SK-N-SH (cell line): ENCODE data around the gene LEKR1. TPM values are rescaled to one million over a fixed set of nuclear protein-coding genes. Genes with fewer than 3 reads are reported as not detected.

Experiments
- CTCF ChIA-PET: fragments of 300-600, 350-600 bp; formaldehyde crosslinking; extraction: SDS; loops from one replicate; lab custom pipeline; 2021; lab: Yijun Ruan, JAX
- POLR2A ChIA-PET: fragments of 350-600 bp; sonication (Branson Sonifier 250); formaldehyde crosslinking; extraction: SDS; loops from one replicate; lab custom pipeline; 2020; ENCODE audit warnings: antibody characterized with exemption, inconsistent platforms; lab: Yijun Ruan, JAX
- DNase-seq: peaks from one replicate; pipeline ENCODE4 v3.0.0; 2012
- H2AFZ ChIP-seq: fragments of 200-600 bp; sonication (generic); 2 replicates; pipeline ENCODE4 v1.8.1; 2016; ENCODE audit warnings: antibody characterized with exemption, mild to moderate bottlenecking, low read depth
- H3F3A ChIP-seq: fragments of 200-600 bp; sonication (generic); replicated peaks from 2 replicates; pipeline ENCODE3; 2016; ENCODE audit warnings: antibody characterized with exemption, mild to moderate bottlenecking; ENCODE audit not compliant: insufficient read depth
- H3K27ac ChIP-seq, 2 experiments: fragments of 200-500 bp in 1 of 2; fragments of 200-600 bp in 1 of 2; sonication (Bioruptor generic) in 1 of 2; sonication (generic), shearing (Covaris generic) in 1 of 2; 2 replicates each; pipeline versions ENCODE4 v1.5.1 to v1.6.1; 2014 to 2016; ENCODE audit warnings: low read depth in 2 of 2, inconsistent platforms in 1 of 2, low read length in 1 of 2, mild to moderate bottlenecking in 1 of 2, mixed read lengths in 1 of 2
- H3K27me3 ChIP-seq: fragments of 200-600 bp; sonication (generic), shearing (Covaris generic); 2 replicates; pipeline ENCODE4 v1.6.1; 2016; ENCODE audit warnings: mixed run types; ENCODE audit not compliant: insufficient read depth
- H3K36me3 ChIP-seq, 2 experiments: fragments of 200-500 bp in 1 of 2; fragments of 200-600 bp in 1 of 2; sonication (Bioruptor generic) in 1 of 2; sonication (generic) in 1 of 2; replicated peaks in 1 of 2; 2 replicates each; pipeline versions ENCODE3 to v1.5.1; 2014 to 2016; ENCODE audit warnings: low read length in 1 of 2, mild to moderate bottlenecking in 1 of 2; ENCODE audit not compliant: insufficient read depth in 2 of 2, control insufficient read depth in 1 of 2
- H3K4me1 ChIP-seq, 2 experiments: fragments of 200-500 bp in 1 of 2; fragments of 200-600 bp in 1 of 2; sonication (Bioruptor generic) in 1 of 2; sonication (generic), shearing (Covaris generic) in 1 of 2; 2 replicates each; pipeline versions ENCODE4 v1.5.1 to v1.6.1; 2014 to 2016; ENCODE audit warnings: low read depth in 1 of 2, low read length in 1 of 2, mixed run types in 1 of 2; ENCODE audit not compliant: insufficient read depth in 2 of 2, control insufficient read depth in 1 of 2
- H3K4me2 ChIP-seq: fragments of 200-600 bp; sonication (generic), shearing (Covaris generic); 2 replicates; pipeline ENCODE4 v1.6.1; 2017; ENCODE audit warnings: mixed run types
- H3K4me3 ChIP-seq, 2 experiments: fragments of 200-500 bp in 1 of 2; fragments of 200-600 bp in 1 of 2; sonication (Bioruptor generic) in 1 of 2; sonication (generic), shearing (Covaris generic) in 1 of 2; 2 replicates each; pipeline versions ENCODE4 v1.5.1 to v1.8.1; 2014 to 2016; ENCODE audit warnings: low read depth in 2 of 2, inconsistent platforms in 1 of 2, low read length in 1 of 2, mild to moderate bottlenecking in 1 of 2, mixed read lengths in 1 of 2, moderate library complexity in 1 of 2
- H3K79me2 ChIP-seq: fragments of 200-600 bp; sonication (generic); 2 replicates; pipeline ENCODE4 v1.8.1; 2017; ENCODE audit warnings: mild to moderate bottlenecking; ENCODE audit not compliant: insufficient read depth
- H3K9ac ChIP-seq: fragments of 200-600 bp; sonication (generic); 2 replicates; pipeline ENCODE4 v1.6.1; 2017; ENCODE audit warnings: mixed run types
- H3K9me2 ChIP-seq: fragments of 200-600 bp; sonication (generic); 2 replicates; pipeline ENCODE4 v1.6.1; 2017; ENCODE audit warnings: mixed run types
- H3K9me3 ChIP-seq: fragments of 200-600 bp; sonication (generic); 2 replicates; pipeline ENCODE4 v1.6.1; 2017; ENCODE audit warnings: mixed run types, mild to moderate bottlenecking, moderate library complexity
- H4K20me1 ChIP-seq: fragments of 200-600 bp; sonication (generic); 2 replicates; pipeline ENCODE4 v1.6.1; 2017; ENCODE audit warnings: mild to moderate bottlenecking, mixed run types; ENCODE audit not compliant: insufficient read depth
- CHD2 ChIP-seq: fragments of 150-350 bp; IDR thresholded peaks from 2 replicates; pipeline ENCODE4 v1.6.1; 2018; ENCODE audit warnings: low read length; ENCODE audit not compliant: partially characterized antibody
- ELF1 ChIP-seq: IDR thresholded peaks from 2 replicates; pipeline ENCODE4 v1.4.0; 2012
- EP300 ChIP-seq, 2 experiments: IDR thresholded peaks; 2 replicates each; pipeline versions ENCODE4 v1.4.0 to v1.6.1; 2012; ENCODE audit warnings: borderline replicate concordance in 1 of 2, low read depth in 1 of 2, low read length in 1 of 2
- EZH2phosphoT487 ChIP-seq: fragments of 200-600 bp; sonication (generic); IDR thresholded peaks from 2 replicates; pipeline ENCODE4 v1.6.1; 2017; ENCODE audit warnings: low read depth, mixed run types, mild to moderate bottlenecking, antibody characterized with exemption, moderate library complexity, borderline replicate concordance
- FOSL2 ChIP-seq: IDR thresholded peaks from 2 replicates; pipeline ENCODE4 v1.4.0; 2012; ENCODE audit warnings: low read depth, mild to moderate bottlenecking, moderate library complexity, borderline replicate concordance
- FOXJ3 ChIP-seq: sonication (generic); formaldehyde crosslinking; IDR thresholded peaks from 2 replicates; pipeline ENCODE4 v1.5.1; 2020; ENCODE audit warnings: mild to moderate bottlenecking, missing genetic modification reagents
- FOXM1 ChIP-seq: IDR thresholded peaks from 2 replicates; pipeline ENCODE4 v1.4.0; 2012; ENCODE audit warnings: low read depth, mild to moderate bottlenecking
- GABPA ChIP-seq: IDR thresholded peaks from 2 replicates; pipeline ENCODE4 v1.4.0; 2012; ENCODE audit warnings: low read depth, mild to moderate bottlenecking
- GATA2 ChIP-seq: sonication (generic); formaldehyde crosslinking; IDR thresholded peaks from 2 replicates; pipeline ENCODE4 v1.5.0; 2020; ENCODE audit warnings: mild to moderate bottlenecking, missing genetic modification reagents
- JUND ChIP-seq: IDR thresholded peaks from 2 replicates; pipeline ENCODE4 v1.4.0; 2012
- MAX ChIP-seq: IDR thresholded peaks from 2 replicates; pipeline ENCODE4 v1.4.0; 2012; ENCODE audit warnings: low read depth
- MXI1 ChIP-seq: IDR thresholded peaks from 2 replicates; pipeline ENCODE4 v1.6.1; 2012; ENCODE audit warnings: mild to moderate bottlenecking, low read depth, low read length, improper control_type of control experiment
- NFIC ChIP-seq: IDR thresholded peaks from 2 replicates; pipeline ENCODE4 v1.4.0; 2012; ENCODE audit warnings: borderline replicate concordance
- POLR2AphosphoS5 ChIP-seq: IDR thresholded peaks from 2 replicates; pipeline ENCODE4 v1.6.1; 2012; ENCODE audit warnings: low read depth, low read length
- RAD21 ChIP-seq: IDR thresholded peaks from 2 replicates; pipeline ENCODE4 v1.6.1; 2012; ENCODE audit warnings: mild to moderate bottlenecking, low read length
- RCOR1 ChIP-seq: fragments of 150-350 bp; IDR thresholded peaks from 2 replicates; pipeline ENCODE4 v1.6.1; 2017; ENCODE audit warnings: antibody characterized with exemption, low read length
- RXRA ChIP-seq: IDR thresholded peaks from 2 replicates; pipeline ENCODE4 v1.4.0; 2012; ENCODE audit warnings: low read depth, mild to moderate bottlenecking, borderline replicate concordance
- SIN3A ChIP-seq: IDR thresholded peaks from 2 replicates; pipeline ENCODE4 v1.6.1; 2012; ENCODE audit warnings: low read depth, mild to moderate bottlenecking, low read length, moderate library complexity, borderline replicate concordance
- SMC3 ChIP-seq: IDR thresholded peaks from 2 replicates; pipeline ENCODE4 v1.6.1; 2012; ENCODE audit warnings: low read depth, low read length, improper control_type of control experiment
- TAF1 ChIP-seq: IDR thresholded peaks from 2 replicates; pipeline ENCODE4 v1.6.1; 2012; ENCODE audit warnings: low read depth, mild to moderate bottlenecking, low read length, moderate library complexity, borderline replicate concordance
- TCF12 ChIP-seq: IDR thresholded peaks from 2 replicates; pipeline ENCODE4 v1.4.0; 2012
- TEAD4 ChIP-seq: IDR thresholded peaks from 2 replicates; pipeline ENCODE4 v1.4.0; 2012; ENCODE audit warnings: mild to moderate bottlenecking, borderline replicate concordance; ENCODE audit not compliant: insufficient read depth
- YY1 ChIP-seq: IDR thresholded peaks from 2 replicates; pipeline ENCODE4 v1.4.0; 2012; ENCODE audit warnings: low read depth, mild to moderate bottlenecking
- WGBS: methylation state at CpG from one replicate; pipeline ENCODE4 v1.1.6; 2017; ENCODE audit warnings: low lambda C conversion rate; 5-methylcytosine and 5-hydroxymethylcytosine counted together
- polyA plus RNA-seq, 3 experiments: library from polyadenylated mRNA; depleted of rRNA; stranded (reverse); fragments of >200 nt; gene quantifications; 2 replicates each; pipeline ENCODE4 v1.2.3, GENCODE V29; 2012
- TF ChIP-seq, protein P1 (sequence below): IDR thresholded peaks from 2 replicates; pipeline ENCODE4 v1.6.1; 2012; ENCODE audit warnings: mild to moderate bottlenecking, low read depth, low read length, moderate library complexity
- TF ChIP-seq, protein P2 (sequence below): IDR thresholded peaks from 2 replicates; pipeline ENCODE4; 2012
- TF ChIP-seq, protein P3 (sequence below): fragments of 150-350 bp; IDR thresholded peaks from 2 replicates; pipeline ENCODE4 v1.6.1; 2016; ENCODE audit warnings: mild to moderate bottlenecking, low read depth, low read length
- TF ChIP-seq, protein P4 (sequence below): IDR thresholded peaks from 2 replicates; pipeline ENCODE4 v1.4.0; 2012; ENCODE audit warnings: low read depth, borderline replicate concordance

The LEKR1 gene
- polyA plus RNA-seq, 1 of the 3 experiments (the other 2 are of a cell fraction) = 0.30 TPM

DNA sequence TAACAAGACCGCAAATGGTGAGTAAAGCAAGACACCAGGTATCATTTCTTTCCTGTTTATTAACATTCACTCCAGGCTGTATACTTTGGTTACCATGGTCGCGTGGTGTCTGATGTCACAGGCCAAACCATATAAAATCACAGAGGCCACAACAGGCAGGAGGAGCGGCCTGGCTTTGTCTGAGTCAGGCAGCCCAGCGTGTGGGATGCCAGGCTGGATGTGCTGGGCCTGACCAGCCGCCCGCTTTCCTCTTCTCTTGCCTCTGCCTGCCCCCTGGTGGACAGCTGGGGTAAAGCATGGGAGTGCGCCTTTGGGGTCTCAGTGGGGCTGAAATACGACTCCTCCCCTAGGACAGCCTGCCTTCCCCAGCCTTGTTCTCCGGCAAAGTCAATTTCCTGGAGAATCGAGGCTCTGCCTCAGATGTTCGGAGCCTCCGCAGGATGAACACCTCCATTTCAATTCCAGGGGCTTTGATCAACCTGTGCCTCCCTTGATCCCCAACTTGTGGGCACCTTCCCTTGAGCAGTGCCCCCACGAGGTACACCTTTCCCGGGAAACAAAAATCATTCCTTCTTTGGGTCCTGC lies 255.6 kb downstream of the LEKR1 start:
- Histone ChIP-seq H3K27me3 (no peaks in the 10 kb centered on the region), H3K4me1 (peaks cover 18 to 27% of the 10 kb centered on the region in 2 experiments; a peak in 3 of 4 replicates), H3K9me2 (no peaks in the 10 kb centered on the region), H3K79me2 (no peaks in the 10 kb centered on the region), H3K27ac (peak overlapping the region; percentile 43 to 58; a peak in 3 of 4 replicates), H3K4me2 (peak overlapping the region; percentile 58), H3K36me3 (no peaks in the 10 kb centered on the region), H3K4me3 (no peak overlapping the region; a peak in 1 of 4 replicates), H4K20me1 (no peaks in the 10 kb centered on the region), H2AFZ (peak overlapping the region; percentile 77), H3K9me3 (no peaks in the 10 kb centered on the region), H3F3A (peaks cover 6% of the 10 kb centered on the region), H3K9ac (peak overlapping the region; percentile 10; the same call in 1 of the 2 replicates)
- ChIA-PET POLR2A (no interaction called here), CTCF (interaction anchor here (0.6 to 4.3 kb wide), 44 partner anchors 11 to 1087 kb away, joined by 3 to 74 read pairs (median 3); partner anchors contain the start of genes SSR3 and TIPARP)
- DNase-seq = peak; percentile 84
- 16% methylated on average over 14 of the region's 15 CpGs for WGBS
- TF ChIP-seq FOXM1 (no peak), CHD2 (no peak), FOXJ3 (CRISPR knock-in tag) (0 out of 2 replicates have a peak, but pooled peaks have one; percentile 43), ELF1 (no peak), YY1 (no peak), POLR2AphosphoS5 (no peak), NFIC (no peak), MAX (peak; percentile 79), GATA2 (CRISPR knock-in tag) (no peak), RAD21 (peak; percentile 98), TCF12 (no peak), SIN3A (peak; percentile 63; the same call in 1 of the 2 replicates), JUND (no peak), TEAD4 (no peak), MXI1 (peak; percentile 66; the same call in 1 of the 2 replicates), GABPA (no peak), RXRA (no peak), TAF1 (no peak), FOSL2 (peak; percentile 17; the same call in 1 of the 2 replicates), EP300 (IDR thresholded peaks at IDR 0.05; ENCODE audit: borderline replicate concordance in 1 of 2, low read depth in 1 of 2, low read length in 1 of 2) (no peak), EZH2phosphoT487 (no peak), RCOR1 (peak; percentile 44; the same call in 1 of the 2 replicates), SMC3 (peak; percentile 97)
- TF ChIP-seq, protein P1, sequence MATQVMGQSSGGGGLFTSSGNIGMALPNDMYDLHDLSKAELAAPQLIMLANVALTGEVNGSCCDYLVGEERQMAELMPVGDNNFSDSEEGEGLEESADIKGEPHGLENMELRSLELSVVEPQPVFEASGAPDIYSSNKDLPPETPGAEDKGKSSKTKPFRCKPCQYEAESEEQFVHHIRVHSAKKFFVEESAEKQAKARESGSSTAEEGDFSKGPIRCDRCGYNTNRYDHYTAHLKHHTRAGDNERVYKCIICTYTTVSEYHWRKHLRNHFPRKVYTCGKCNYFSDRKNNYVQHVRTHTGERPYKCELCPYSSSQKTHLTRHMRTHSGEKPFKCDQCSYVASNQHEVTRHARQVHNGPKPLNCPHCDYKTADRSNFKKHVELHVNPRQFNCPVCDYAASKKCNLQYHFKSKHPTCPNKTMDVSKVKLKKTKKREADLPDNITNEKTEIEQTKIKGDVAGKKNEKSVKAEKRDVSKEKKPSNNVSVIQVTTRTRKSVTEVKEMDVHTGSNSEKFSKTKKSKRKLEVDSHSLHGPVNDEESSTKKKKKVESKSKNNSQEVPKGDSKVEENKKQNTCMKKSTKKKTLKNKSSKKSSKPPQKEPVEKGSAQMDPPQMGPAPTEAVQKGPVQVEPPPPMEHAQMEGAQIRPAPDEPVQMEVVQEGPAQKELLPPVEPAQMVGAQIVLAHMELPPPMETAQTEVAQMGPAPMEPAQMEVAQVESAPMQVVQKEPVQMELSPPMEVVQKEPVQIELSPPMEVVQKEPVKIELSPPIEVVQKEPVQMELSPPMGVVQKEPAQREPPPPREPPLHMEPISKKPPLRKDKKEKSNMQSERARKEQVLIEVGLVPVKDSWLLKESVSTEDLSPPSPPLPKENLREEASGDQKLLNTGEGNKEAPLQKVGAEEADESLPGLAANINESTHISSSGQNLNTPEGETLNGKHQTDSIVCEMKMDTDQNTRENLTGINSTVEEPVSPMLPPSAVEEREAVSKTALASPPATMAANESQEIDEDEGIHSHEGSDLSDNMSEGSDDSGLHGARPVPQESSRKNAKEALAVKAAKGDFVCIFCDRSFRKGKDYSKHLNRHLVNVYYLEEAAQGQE = no peak
- TF ChIP-seq, protein P2, sequence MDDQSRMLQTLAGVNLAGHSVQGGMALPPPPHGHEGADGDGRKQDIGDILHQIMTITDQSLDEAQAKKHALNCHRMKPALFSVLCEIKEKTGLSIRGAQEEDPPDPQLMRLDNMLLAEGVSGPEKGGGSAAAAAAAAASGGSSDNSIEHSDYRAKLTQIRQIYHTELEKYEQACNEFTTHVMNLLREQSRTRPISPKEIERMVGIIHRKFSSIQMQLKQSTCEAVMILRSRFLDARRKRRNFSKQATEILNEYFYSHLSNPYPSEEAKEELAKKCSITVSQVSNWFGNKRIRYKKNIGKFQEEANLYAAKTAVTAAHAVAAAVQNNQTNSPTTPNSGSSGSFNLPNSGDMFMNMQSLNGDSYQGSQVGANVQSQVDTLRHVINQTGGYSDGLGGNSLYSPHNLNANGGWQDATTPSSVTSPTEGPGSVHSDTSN = 0 out of 2 replicates have a peak, but pooled peaks have one; percentile 34
- TF ChIP-seq, protein P3, sequence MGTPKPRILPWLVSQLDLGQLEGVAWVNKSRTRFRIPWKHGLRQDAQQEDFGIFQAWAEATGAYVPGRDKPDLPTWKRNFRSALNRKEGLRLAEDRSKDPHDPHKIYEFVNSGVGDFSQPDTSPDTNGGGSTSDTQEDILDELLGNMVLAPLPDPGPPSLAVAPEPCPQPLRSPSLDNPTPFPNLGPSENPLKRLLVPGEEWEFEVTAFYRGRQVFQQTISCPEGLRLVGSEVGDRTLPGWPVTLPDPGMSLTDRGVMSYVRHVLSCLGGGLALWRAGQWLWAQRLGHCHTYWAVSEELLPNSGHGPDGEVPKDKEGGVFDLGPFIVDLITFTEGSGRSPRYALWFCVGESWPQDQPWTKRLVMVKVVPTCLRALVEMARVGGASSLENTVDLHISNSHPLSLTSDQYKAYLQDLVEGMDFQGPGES = no peak
- TF ChIP-seq, protein P4, sequence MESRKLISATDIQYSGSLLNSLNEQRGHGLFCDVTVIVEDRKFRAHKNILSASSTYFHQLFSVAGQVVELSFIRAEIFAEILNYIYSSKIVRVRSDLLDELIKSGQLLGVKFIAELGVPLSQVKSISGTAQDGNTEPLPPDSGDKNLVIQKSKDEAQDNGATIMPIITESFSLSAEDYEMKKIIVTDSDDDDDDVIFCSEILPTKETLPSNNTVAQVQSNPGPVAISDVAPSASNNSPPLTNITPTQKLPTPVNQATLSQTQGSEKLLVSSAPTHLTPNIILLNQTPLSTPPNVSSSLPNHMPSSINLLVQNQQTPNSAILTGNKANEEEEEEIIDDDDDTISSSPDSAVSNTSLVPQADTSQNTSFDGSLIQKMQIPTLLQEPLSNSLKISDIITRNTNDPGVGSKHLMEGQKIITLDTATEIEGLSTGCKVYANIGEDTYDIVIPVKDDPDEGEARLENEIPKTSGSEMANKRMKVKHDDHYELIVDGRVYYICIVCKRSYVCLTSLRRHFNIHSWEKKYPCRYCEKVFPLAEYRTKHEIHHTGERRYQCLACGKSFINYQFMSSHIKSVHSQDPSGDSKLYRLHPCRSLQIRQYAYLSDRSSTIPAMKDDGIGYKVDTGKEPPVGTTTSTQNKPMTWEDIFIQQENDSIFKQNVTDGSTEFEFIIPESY = no peak
